Activated naive CD4-positive, alpha-beta T cell treated with anti-CD3 and anti-CD28 coated beads for 36 hours (primary cell): ENCODE results near the gene IL12B. TPM values are rescaled to one million over a fixed set of nuclear protein-coding genes. Genes with fewer than 3 reads are reported as not detected.
"Not testable (repeated sequence)": the region's sequence is repeated elsewhere in the genome, so short reads cannot be mapped to it uniquely, and the experiment has no call there.

Experiments
- CTCF ChIA-PET: fragments of 350-600 bp; sonication (Branson Sonifier 250); formaldehyde crosslinking; loops from one replicate; lab custom pipeline; 2021; ENCODE audit warnings: antibody characterized with exemption; lab: Charles Lee
- DNase-seq: peaks from one replicate; pipeline ENCODE4 v3.0.0-alpha.2; 2020
- H3K27ac Mint-ChIP-seq: one replicate; pipeline ENCODE4 v1.8.0; 2021; ENCODE audit warnings: mild to moderate bottlenecking, mixed read lengths
- H3K27me3 Mint-ChIP-seq: one replicate; pipeline ENCODE4 v1.8.0; 2021; ENCODE audit warnings: low read depth, mixed read lengths
- H3K36me3 Mint-ChIP-seq: one replicate; pipeline ENCODE4 v1.8.0; 2021; ENCODE audit warnings: low read depth, mixed read lengths
- H3K4me1 Mint-ChIP-seq: one replicate; pipeline ENCODE4 v1.8.0; 2021; ENCODE audit warnings: low read depth, mixed read lengths
- H3K4me3 Mint-ChIP-seq: one replicate; pipeline ENCODE4 v1.8.0; 2021; ENCODE audit warnings: mild to moderate bottlenecking, moderate library complexity, mixed read lengths
- H3K9me3 Mint-ChIP-seq: one replicate; pipeline ENCODE4 v1.8.0; 2021; ENCODE audit warnings: mixed read lengths
- intact Hi-C: fragments of 100-400 bp; cut with micrococcal nuclease; formaldehyde crosslinking; loops from one replicate; pipeline ENCODE4 v1.15.1; 2023
- total RNA-seq, 2 experiments: library from RNA; stranded (reverse); gene quantifications; one replicate each; pipeline ENCODE4 v1.2.3, GENCODE V29; 2021

The IL12B gene
- total RNA-seq, 2 experiments from 2014 or later, result not detected

DNA sequence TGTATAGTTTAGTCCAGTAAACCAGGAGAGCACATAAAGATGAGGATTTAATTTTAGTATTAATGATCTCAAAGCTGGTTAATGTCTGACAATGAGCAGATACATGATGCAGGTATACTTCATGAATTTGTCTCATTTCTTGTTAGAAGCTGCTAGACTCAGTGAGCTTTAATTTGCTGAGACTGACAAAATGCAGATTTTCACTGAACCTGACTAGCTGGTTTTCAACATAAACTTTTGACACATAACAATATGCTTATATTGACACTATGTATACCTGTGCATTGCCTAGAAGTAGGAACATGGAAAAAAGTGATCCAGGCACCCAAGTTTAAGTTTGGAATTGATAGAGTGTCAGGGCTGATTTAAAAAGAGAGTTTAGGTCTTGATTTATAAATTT lies 56.4 kb downstream of the IL12B start:
- H3K4me3 Mint-ChIP-seq, result no peak overlapping the region
- intact Hi-C loops, result no loop called here
- no peaks in the 10 kb centered on the region for H3K9me3 Mint-ChIP-seq
- H3K4me1 Mint-ChIP-seq, result peaks cover 20% of the 10 kb centered on the region
- H3K27me3 Mint-ChIP-seq, result no peaks in the 10 kb centered on the region
- CTCF ChIA-PET, result interaction anchor here (0.6 to 2.8 kb wide), 4 partner anchors 13 to 117 kb away, joined by 3 to 9 read pairs (median 4); no protein-coding TSS in a partner anchor
- no peak for DNase-seq
- peaks cover 33% of the 10 kb centered on the region for H3K36me3 Mint-ChIP-seq
- H3K27ac Mint-ChIP-seq, result no peak overlapping the region

- no peak overlapping the region for H3K4me3 Mint-ChIP-seq
- H3K36me3 Mint-ChIP-seq, result peaks cover 37% of the 10 kb centered on the region
- CTCF ChIA-PET, result no interaction called here
- H3K27ac Mint-ChIP-seq, result peak overlapping the region; percentile 11
- H3K27me3 Mint-ChIP-seq, result no peaks in the 10 kb centered on the region
- H3K4me1 Mint-ChIP-seq, result peaks cover 31% of the 10 kb centered on the region
- intact Hi-C loops, result no loop called here
- DNase-seq, result no peak
- H3K9me3 Mint-ChIP-seq, result peaks cover 10% of the 10 kb centered on the region
Observed at GRCh38 chr5:159269723-159270122, 60.6 kb downstream of the IL12B start.

DNA sequence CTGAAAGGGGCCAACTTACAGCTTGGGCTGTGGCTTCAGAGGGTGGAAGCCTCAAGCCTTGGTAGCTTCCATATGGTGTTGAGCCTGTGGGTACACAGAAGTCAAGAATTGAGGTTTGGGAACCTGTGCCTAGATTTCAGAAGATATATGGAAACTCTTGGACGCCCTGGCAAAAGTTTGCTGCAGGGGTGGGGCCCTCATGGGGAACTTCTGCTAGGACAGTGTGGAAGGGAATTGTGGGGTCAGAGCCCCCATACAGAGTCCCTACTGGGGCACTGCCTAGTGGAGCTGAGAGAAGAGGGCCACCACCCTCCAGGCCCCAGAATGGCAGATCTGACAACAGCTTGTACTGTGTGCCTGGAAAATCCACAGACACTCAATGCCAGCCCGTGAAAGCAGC lies 63.5 kb downstream of the IL12B start:
- H3K27me3 Mint-ChIP-seq, H3K4me3 Mint-ChIP-seq, CTCF ChIA-PET, H3K27ac Mint-ChIP-seq, DNase-seq, intact Hi-C loops, H3K9me3 Mint-ChIP-seq: not testable (repeated sequence)
- Mint-ChIP-seq H3K4me1 (peaks cover 46% of the 10 kb centered on the region), H3K36me3 (peaks cover 27% of the 10 kb centered on the region)

Other genes with a start within 250 kb of the IL12B start
- gene EBF1, start 230.6 kb downstream of the IL12B start, total RNA-seq, result under 1 TPM in 1 of 2 experiments, not detected in 1; 0.20 TPM
- 10 to 100 TPM; 70.0 to 75.3 TPM for gene RNF145, start 120.9 kb downstream of the IL12B start, total RNA-seq
- gene UBLCP1, start 67.2 kb downstream of the IL12B start, total RNA-seq, result 10 to 100 TPM; 22.7 to 23.0 TPM